Stimulated activated CD8-positive, alpha-beta memory T cell treated with anti-CD3 and anti-CD28 coated beads, Interleukin-7, amount 100 ng/mL, for 24 hours (primary cell): ENCODE measurements around the gene RHO.

Experiments
- DNase-seq: peaks from one replicate; pipeline ENCODE4 v3.0.0-alpha.2; 2020; ENCODE audit warnings: low read depth

RHO gene

GRCh38 chr3:129577925-129578786 is 49.7 kb downstream of the RHO start:
- no peak for DNase-seq

- no peak for DNase-seq
Observed at GRCh38 chr3:129579991-129580390, 51.6 kb downstream of the RHO start.

GRCh38 chr3:129581623-129582022 is 53.2 kb downstream of the RHO start:
- no peak for DNase-seq

- no peak for DNase-seq
Observed at GRCh38 chr3:129582799-129583198, 54.4 kb downstream of the RHO start.

- no peak for DNase-seq
Observed at GRCh38 chr3:129583289-129583688, 54.9 kb downstream of the RHO start.

- DNase-seq, result no peak
Observed at GRCh38 chr3:129584631-129585030, 56.2 kb downstream of the RHO start.
